COR-L47 (cell line): ENCODE results near the gene PPP1R13B.

Source experiments
- DNase-seq: peaks from one replicate; lab custom pipeline; 2025; lab: John Stamatoyannopoulos, UW

Gene PPP1R13B

GRCh38 chr14:103731916-103732867, 115.2 kb downstream of the PPP1R13B start:
- no peak for DNase-seq

GRCh38 chr14:103731481-103731880, 115.9 kb downstream of the PPP1R13B start:
- DNase-seq: no peak

DNA sequence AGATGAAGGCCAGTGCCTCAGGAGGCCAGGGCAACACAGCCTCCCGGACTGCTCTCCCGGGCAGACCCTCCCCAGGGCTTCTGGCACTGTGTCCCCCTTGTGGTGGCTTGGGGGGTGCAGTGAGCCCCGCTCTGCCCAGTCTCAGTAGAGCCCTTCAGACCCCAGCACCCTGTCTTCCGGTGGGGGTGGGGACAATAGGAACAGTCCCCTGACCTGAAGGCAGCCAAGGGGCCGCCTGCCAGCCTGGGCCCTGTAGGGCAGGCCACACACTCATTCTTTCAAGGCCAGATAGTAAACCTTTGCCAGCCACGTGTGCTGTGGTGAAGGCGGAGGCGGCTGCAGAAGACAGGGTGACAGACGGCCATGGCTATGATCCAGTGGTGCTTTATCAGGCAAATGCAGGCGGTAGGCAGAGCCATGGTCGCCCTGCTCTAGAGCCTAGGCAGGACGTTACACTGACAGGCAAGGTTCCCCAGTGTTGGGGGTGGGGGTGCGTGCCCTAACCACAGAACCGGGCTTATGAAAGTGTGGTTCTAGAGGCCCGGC, 116.8 kb downstream of the PPP1R13B start:
- no peak for DNase-seq

DNA sequence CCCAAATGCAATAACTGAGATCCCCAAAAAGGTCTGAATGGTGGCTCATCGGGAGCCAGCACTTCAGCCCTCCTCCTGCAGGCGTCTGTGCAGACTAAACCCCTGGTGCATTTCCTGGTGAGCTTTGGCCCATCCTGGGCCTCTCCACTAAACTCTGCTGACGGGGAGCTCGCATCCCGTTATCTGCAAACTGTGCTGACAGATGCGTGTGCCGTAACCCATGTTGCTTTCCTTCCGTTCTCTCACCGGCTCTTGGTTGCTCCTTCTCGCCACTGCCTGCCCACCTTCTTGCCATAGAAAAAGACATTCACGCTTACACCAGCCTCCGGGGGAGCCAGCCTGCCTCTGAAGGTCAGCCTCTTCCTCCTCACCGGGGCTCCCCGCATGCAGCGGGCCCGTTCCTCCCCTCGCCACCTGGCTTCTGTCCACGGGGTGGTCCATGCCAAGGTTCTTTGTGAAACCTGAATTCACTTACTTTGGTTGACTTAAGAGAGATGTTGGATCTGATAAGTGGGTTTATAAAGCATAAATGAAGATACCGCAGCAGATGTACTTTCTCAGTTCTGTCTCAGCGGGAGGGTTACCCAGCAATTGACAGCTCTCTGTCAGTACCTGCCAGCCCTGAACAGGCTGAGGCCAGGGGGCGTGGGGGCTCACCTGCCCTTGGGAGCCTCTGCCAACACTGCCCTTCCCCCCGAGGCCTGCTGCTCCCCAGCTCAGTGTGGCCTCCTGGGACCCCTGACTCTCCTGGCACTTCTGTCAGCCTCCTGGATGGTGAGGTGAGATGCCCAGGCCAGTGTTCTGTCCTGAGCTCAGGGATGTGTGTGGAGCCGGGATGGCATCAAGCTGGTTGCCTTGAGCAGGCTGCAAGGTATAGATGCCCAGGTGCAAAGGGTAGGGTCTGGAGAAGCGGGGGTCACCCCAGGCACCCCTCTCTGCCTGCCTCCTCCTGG, 117.6 kb downstream of the PPP1R13B start:
- peak; percentile 71 for DNase-seq

DNA sequence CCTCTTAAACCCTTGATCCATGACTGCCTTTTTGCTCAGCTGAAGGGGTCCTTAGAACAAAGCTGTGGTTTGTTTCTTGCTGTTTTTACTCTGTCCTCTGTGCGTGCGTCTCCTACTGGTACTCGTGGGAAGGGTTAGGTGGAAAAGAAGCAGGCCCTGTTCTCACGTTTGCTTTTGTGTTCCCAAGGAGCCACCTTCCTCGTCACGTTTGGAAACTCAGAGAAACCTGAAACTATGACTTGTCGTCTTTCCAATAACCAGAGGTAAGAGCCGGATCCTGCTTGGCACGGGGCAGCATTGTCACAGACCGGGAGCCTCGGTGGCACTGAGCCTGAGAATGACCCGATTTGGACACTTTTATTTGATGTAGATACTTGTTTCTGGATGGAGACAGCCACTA, 118.7 kb downstream of the PPP1R13B start:
- no peak for DNase-seq

DNA sequence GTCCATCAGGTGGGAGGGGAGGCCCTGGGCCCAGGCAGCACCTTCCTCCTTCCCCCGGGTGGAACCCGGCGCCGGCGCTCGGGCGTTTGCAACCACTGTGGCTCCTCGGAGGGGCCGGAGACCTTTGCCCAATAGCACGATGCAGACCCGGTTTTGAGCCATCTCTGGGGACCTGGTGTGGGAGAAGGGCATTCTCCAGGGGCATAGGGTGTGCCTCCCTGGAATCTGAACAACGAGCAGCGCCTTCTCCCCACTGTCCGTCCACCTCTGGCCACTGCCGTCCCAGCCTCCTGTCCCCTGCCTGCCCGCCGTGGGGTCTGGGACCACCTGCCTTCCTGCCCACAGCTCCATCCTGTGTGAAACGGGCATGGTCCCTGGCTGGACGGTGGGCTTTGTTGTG, 119.2 kb downstream of the PPP1R13B start:
- DNase-seq: no peak

DNA sequence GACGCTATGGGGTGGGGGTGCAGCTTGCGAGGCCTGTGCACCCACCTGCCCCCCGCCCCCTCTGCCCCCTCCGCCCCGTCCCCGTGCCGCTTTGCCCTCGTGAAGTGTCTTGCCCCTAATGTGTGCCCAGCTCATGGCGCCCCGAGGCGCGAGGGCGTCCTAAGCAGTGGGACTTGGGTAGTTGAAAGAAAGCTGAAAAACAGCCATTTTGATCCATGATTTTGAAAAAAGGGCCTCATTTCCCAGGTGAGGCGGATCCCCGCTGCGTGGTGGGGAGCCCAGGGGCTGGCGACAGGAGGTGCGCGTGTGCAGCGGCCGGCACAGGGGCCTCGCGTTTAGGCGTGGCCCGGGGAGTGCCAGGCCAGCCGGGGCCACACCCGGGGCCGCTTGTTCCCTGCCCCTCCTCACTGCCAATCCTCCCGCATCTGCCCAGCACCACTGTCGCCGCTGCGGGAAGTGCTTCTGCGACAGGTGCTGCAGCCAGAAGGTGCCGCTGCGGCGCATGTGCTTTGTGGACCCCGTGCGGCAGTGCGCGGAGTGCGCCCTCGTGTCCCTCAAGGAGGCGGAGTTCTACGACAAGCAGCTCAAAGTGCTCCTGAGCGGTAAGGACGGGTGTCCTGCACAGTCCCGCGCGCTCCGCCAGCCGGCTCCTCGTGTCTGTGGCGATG, 119.9 kb downstream of the PPP1R13B start:
- DNase-seq: no peak

DNA sequence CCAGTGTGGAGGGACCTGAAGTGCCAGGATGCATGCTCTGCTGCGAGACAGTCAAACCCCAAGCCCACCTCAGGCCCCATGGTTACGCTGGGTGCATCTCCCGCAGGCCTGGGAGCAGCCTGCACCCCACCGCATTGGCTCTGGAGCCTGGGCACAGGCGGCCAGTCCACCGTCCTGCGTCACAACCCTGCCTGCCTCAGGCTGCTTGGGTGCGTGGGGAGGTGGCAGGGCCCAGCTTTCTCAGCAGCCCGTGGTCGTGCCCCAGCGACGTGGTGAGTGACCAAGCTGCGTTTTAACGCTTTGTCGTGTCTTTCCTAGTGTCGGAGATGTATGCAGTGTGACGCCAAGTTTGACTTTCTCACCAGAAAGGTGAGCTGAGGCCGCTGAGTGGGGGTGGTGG, 120.9 kb downstream of the PPP1R13B start:
- DNase-seq: no peak

GRCh38 chr14:103725739-103726395, 121.5 kb downstream of the PPP1R13B start:
- no peak for DNase-seq

- DNase-seq: no peak
These were observed 122.2 kb downstream of the PPP1R13B start for GRCh38 chr14:103725001-103725682.

DNA sequence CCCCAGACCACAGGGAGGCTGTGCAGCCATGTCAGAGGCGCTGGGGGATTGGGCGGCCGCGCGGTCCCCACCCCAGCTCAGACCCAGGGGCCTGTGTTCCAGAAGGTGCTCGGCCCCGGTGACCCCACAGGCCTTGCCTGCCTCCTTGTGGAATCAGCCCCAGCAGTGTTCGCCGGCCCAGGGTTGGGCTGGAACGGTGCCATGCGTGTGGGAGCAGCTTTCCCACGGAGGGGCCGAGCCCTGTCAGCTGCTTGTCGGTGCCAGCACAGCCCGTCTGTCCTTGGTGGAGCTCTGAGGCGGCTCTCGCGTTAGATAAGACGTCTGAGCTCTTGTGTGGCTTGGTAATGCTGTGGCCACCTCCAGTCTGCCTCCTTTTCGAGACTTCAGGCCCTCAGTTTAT, 123.3 kb downstream of the PPP1R13B start:
- DNase-seq: no peak

DNA sequence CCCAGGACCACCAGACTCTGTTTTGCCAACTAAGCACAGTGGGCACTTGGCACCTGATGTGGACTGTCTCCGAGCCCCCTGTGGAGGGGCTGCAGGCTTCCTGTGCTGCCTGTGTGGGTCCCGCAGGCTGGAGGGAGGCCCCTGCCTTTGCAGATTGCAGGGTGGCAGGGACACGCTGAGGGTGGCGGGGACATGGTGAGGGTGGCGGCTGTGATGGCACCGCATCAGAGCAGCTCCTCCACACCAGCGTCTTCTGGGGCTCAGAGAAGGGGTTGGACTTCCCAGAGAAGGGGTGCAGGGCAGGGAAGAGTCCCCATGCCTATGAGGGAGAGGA, 123.7 kb downstream of the PPP1R13B start:
- no peak for DNase-seq

- DNase-seq: no peak
These were observed 125.8 kb downstream of the PPP1R13B start for GRCh38 chr14:103721334-103722120.

DNA sequence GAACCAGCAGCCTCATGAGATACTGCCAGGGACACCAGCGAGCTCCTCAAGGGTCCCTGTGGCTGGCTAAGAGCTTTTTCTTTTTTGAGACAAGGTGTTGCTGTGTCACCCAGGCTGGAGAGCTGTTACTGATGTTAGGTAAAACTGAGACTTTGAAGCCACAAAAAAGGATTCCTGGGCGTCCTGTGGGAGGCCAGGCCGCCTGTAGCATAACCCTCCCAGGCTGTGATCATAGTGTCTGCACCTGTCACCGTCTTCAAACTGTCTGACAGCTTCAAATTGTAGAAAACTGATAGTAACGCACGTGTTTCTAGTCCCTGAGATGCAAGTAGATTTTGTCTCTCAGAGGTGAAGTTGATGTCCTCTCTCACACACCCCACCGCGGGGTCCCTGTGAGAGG, 127.6 kb downstream of the PPP1R13B start:
- no peak for DNase-seq

DNA sequence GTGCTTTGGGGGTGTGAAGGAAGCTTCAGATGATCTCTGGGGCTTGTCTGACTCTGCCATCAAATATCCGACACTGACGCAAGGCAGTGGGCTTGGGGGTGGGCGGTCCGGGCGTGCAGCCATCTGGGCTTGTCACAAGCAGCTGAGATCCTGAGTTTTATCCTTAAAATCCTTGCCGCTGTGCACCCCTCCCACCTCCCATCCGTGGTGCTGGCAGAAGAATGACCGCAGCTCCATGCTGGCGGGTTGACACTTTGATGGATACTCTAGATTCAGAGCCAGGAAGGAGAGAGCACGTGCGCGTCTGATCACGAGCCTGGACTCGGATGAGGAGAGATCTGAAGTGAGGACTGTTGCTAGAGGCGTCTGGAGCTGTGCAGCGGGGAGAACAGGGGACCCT, 128.8 kb downstream of the PPP1R13B start:
- DNase-seq: no peak

DNA sequence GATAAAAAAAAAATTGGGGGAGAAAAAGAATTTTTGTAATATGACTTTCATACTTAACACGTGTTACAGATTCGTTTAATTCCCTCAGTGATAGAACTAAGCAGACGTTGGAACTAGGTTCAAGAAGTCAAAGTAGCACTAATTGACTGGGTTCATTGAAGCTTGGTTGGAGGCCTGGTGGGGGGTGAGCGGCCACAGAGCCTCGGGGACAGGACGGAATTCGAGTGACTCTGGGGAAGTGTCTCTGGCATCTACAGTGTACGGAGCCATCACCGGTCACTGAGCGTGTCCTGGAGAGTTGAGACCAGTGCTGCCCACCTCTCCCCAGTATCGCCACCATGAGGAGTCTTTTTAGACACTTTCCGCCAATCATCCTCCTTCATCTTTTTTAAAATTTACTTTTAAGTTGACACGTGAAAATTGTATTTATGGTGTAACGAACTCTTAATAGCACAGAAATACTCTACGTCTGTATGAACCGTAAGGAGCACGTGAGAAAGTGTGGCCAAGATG, 130.4 kb downstream of the PPP1R13B start:
- DNase-seq: no peak

DNA sequence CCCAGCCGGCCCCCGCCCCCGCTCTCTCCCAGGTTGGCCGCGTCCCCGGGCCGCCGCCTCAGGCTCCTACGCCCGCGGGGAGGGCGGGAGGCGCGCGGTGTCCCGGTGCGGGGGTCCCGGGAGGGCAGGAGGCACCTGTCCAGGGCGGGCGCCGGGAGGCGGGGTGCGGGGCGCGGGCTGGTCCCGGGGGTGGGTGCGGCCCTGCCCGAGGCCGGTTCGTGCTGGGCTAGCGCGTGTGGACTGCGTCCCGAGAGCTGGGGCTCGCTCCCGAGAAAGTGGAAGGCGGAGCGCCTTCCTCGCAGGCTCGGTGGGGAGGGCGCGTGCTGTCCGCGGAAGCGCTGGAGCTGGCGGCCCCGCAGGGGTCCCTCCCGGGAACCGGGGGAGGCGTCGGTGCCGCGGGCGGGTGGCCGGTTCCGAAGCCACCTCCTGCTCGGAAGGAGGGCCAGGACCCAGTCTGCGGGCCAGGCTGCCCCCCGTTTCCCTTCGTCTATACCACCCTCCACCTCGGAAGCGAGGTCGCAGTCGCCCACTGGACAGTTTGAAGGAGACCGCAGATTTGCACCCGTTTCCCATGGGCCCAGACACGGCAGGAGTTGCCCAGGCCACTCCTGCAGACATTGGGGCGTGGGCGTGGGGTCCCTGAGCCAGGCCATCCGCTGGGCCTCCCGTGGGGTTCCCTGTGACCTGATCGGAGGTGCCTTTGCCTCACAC, 131.1 kb downstream of the PPP1R13B start:
- DNase-seq: peak; percentile 27

- peak; percentile 100 for DNase-seq
These were observed 132.0 kb downstream of the PPP1R13B start, which contains the start of the genes XRCC3 and ZFYVE21 for GRCh38 chr14:103715052-103716000. Gene XRCC3 (minus strand): TSS chr14:103715451. CDS start chr14:103711087, 4,364 bp downstream. Gene ZFYVE21 (plus strand): TSS chr14:103715810. CDS start chr14:103715842, 32 bp downstream.
